Mesendoderm (in vitro differentiated cells): ENCODE data around the gene THSD7A.
A peak's percentile ranks its signal among the peaks of the same experiment; 100 is the strongest.

Experiments
- DNase-seq: peaks from one replicate; pipeline ENCODE4 v3.0.0; 2013
- H2AK5ac ChIP-seq: 2 replicates; pipeline ENCODE4 v1.6.1; 2013; ENCODE audit warnings: low read length, inconsistent platforms
- H2BK120ac ChIP-seq: 2 replicates; pipeline ENCODE4 v1.6.1; 2013; ENCODE audit warnings: low read depth, mild to moderate bottlenecking, low read length, moderate library complexity, mixed read lengths
- H2BK15ac ChIP-seq: replicated peaks from 2 replicates; pipeline ENCODE4 v1.6.1; 2013; ENCODE audit warnings: low read depth, mild to moderate bottlenecking, moderate library complexity
- H2BK5ac ChIP-seq: 2 replicates; pipeline ENCODE4 v1.6.1; 2013; ENCODE audit warnings: low read length, inconsistent platforms
- H3K18ac ChIP-seq: 2 replicates; pipeline ENCODE4 v1.6.1; 2013; ENCODE audit warnings: mild to moderate bottlenecking, low read length, mixed read lengths
- H3K23ac ChIP-seq: one replicate; pipeline ENCODE4 v1.6.1; 2013; ENCODE audit warnings: low read length
- H3K27ac ChIP-seq: 2 replicates; pipeline ENCODE4 v1.5.1; 2013; ENCODE audit warnings: low read depth, mild to moderate bottlenecking, inconsistent platforms, low read length, moderate library complexity
- H3K27me3 ChIP-seq: 2 replicates; pipeline ENCODE4 v1.6.1; 2013; ENCODE audit warnings: low read length, control low read depth, mild to moderate bottlenecking, inconsistent platforms; ENCODE audit not compliant: insufficient read depth, poor library complexity
- H3K36me3 ChIP-seq: 2 replicates; pipeline ENCODE4 v1.6.1; 2013; ENCODE audit warnings: low read length, inconsistent platforms; ENCODE audit not compliant: control insufficient read depth, insufficient read depth
- H3K4ac ChIP-seq: one replicate; pipeline ENCODE4 v1.6.1; 2013; ENCODE audit warnings: low read depth, mild to moderate bottlenecking, low read length, moderate library complexity
- H3K4me1 ChIP-seq: 2 replicates; pipeline ENCODE4 v1.6.1; 2013; ENCODE audit warnings: low read depth, low read length, inconsistent platforms; ENCODE audit not compliant: control insufficient read depth
- H3K4me2 ChIP-seq: 2 replicates; pipeline ENCODE4 v1.6.1; 2013; ENCODE audit warnings: low read length
- H3K4me3 ChIP-seq: 2 replicates; pipeline ENCODE4 v1.5.1; 2013; ENCODE audit warnings: mild to moderate bottlenecking, low read length
- H3K56ac ChIP-seq: one replicate; pipeline ENCODE4 v1.6.1; 2013; ENCODE audit warnings: low read length
- H3K79me1 ChIP-seq: 2 replicates; pipeline ENCODE4 v1.6.1; 2013; ENCODE audit warnings: low read length, inconsistent platforms
- H3K79me2 ChIP-seq: 2 replicates; pipeline ENCODE4 v1.6.1; 2013; ENCODE audit warnings: mild to moderate bottlenecking, low read length; ENCODE audit not compliant: control insufficient read depth, insufficient read depth
- H3K9ac ChIP-seq: 2 replicates; pipeline ENCODE4 v1.6.1; 2013; ENCODE audit warnings: low read length, inconsistent platforms
- H4K5ac ChIP-seq: one replicate; pipeline ENCODE4 v1.6.1; 2013; ENCODE audit warnings: low read length
- H4K8ac ChIP-seq: one replicate; pipeline ENCODE4 v1.6.1; 2013; ENCODE audit warnings: low read depth, mild to moderate bottlenecking, control low read depth, low read length, moderate library complexity
- WGBS: extraction: QIAGEN DNeasy Blood & Tissue Kit; methylation state at CpG from one replicate; pipeline ENCODE4 v1.1.7; 2013; ENCODE audit warnings: low lambda C conversion rate, missing lambda C conversion rate; ENCODE audit not compliant: insufficient coverage; ENCODE audit errors: extremely low coverage; 5-methylcytosine and 5-hydroxymethylcytosine counted together

Gene THSD7A

DNA sequence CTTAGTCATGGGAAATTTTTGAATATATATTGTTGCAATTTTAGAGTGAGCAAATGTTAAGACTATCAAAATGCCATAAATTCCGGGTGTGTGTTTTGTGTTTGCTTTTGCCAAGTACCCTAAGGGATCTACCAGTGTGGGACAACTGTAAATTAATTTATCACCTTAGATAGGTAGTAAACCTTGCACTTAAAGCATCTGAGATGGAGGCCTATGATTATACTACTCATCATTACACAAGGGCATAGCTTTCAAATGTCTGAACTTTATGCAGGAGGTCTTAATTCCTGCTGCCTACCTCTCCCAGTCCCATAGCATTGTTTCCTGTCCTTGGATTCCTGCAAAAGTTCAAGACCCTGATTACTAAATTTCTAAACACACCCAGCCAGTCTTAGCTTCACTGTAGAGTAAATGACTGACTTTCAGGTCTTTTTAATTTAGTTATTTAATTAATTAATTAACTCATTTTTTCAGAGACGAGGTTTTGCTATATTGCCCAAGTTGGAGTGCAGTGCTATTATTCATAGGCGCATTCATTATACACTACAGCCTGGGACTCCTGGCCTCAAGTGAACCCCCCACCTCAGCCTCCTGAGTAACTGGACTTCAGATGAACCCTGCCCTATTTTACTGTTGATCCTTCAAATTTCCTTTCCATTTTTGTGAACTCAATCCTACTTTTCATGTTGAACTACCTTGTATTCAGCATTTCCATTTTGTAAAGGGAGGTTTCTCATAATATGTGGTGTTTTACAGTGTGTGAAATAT is 47.0 kb downstream of the THSD7A start:
- Histone ChIP-seq H3K4me1 (peaks cover 2% of the 10 kb centered on the region), H3K36me3 (no peaks in the 10 kb centered on the region), H2BK15ac (no peak overlapping the region), H3K9ac (no peak overlapping the region), H4K5ac (no peak overlapping the region), H2AK5ac (no peak overlapping the region), H2BK5ac (no peak overlapping the region), H3K27ac (no peak overlapping the region), H3K27me3 (no peaks in the 10 kb centered on the region), H3K4ac (no peak overlapping the region), H3K4me3 (no peak overlapping the region), H4K8ac (no peak overlapping the region), H3K79me2 (no peaks in the 10 kb centered on the region), H2BK120ac (no peak overlapping the region), H3K4me2 (no peak overlapping the region), H3K56ac (no peak overlapping the region), H3K79me1 (no peaks in the 10 kb centered on the region), H3K23ac (no peak overlapping the region), H3K18ac (no peak overlapping the region)
- peak; percentile 4 for DNase-seq
- WGBS = no CpG with 5 or more reads among the region's 3 CpGs

DNA sequence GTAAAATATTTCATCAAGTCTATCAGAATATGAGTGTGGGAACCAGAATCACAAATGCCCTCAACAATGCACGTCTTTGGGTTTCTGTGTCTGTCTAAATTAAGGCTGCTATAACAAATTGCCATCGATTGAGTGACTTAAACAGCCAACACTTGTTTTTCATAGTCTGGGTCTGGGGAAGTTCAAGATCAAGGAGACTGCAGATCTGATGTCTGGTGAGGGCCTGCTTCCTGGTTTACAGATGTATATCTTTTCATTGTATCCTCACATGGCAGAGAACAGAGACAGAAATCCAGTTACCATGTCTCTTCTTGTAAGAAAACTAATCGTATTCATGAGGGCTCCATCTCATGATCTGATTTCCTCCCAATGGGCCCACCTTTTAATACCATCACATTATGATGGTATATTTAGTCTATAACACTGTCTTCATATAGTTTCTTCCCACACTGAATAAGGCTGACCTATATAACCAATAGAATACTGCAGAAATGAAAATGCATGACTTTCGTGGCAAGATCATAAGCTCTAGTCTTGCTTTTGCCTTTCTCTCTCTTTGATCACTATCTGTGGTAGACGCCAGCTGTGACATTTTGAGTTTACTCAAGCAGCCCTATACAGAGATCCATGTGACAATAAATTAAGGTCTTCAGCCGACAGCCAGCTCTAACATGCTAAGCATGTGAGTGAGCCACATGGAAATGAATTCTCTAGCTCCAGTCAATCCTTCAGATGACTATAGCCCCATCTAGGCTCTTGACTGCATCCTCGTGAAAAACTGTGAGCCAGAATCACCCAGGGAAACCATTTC is 51.9 kb downstream of the THSD7A start:
- no peak overlapping the region for H2BK5ac ChIP-seq
- no peaks in the 10 kb centered on the region for H3K79me2 ChIP-seq
- no peak overlapping the region for H2BK15ac ChIP-seq
- H3K9ac ChIP-seq = no peak overlapping the region
- H3K23ac ChIP-seq = no peak overlapping the region
- no peaks in the 10 kb centered on the region for H3K36me3 ChIP-seq
- no peak overlapping the region for H3K4me2 ChIP-seq
- no peak overlapping the region for H2BK120ac ChIP-seq
- H2AK5ac ChIP-seq = no peak overlapping the region
- no peak for DNase-seq
- no peaks in the 10 kb centered on the region for H3K79me1 ChIP-seq
- no peak overlapping the region for H3K27ac ChIP-seq
- H3K4me3 ChIP-seq = no peak overlapping the region
- H4K5ac ChIP-seq = no peak overlapping the region
- H3K18ac ChIP-seq = no peak overlapping the region
- H3K56ac ChIP-seq = no peak overlapping the region
- WGBS = no CpG with 5 or more reads among the region's 7 CpGs
- H3K4me1 ChIP-seq = no peaks in the 10 kb centered on the region
- H3K4ac ChIP-seq = no peak overlapping the region
- no peak overlapping the region for H4K8ac ChIP-seq
- no peaks in the 10 kb centered on the region for H3K27me3 ChIP-seq

DNA sequence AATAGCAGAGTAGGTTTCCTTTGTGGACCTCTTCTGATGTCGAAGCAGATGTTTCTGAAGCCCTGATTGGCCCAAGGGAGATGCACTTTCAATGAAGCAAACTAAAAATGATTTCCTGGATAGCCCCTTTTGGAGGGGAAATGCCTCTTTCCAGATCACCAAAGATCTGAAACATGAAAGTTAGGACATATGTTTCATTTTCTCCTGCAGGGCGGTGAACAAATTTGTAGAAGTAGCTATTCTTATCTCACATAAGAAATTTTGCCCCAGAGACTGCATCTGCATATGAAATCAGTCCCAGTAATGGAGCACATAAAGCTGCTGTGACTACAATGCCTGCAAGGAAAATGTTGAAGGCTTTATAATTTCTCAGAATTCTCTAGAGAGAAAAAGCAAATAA is 56.0 kb downstream of the THSD7A start:
- H4K8ac ChIP-seq = no peak overlapping the region
- H2BK15ac ChIP-seq = no peak overlapping the region
- H3K4ac ChIP-seq = no peak overlapping the region
- WGBS = no CpG with 5 or more reads among the region's 2 CpGs
- H3K79me1 ChIP-seq = no peaks in the 10 kb centered on the region
- H2BK120ac ChIP-seq = no peak overlapping the region
- H3K4me3 ChIP-seq = no peak overlapping the region
- H3K27ac ChIP-seq = no peak overlapping the region
- no peak overlapping the region for H3K9ac ChIP-seq
- no peak overlapping the region for H4K5ac ChIP-seq
- no peaks in the 10 kb centered on the region for H3K79me2 ChIP-seq
- DNase-seq = no peak
- H3K56ac ChIP-seq = no peak overlapping the region
- no peaks in the 10 kb centered on the region for H3K27me3 ChIP-seq
- H3K23ac ChIP-seq = no peak overlapping the region
- no peaks in the 10 kb centered on the region for H3K36me3 ChIP-seq
- no peak overlapping the region for H3K18ac ChIP-seq
- H2AK5ac ChIP-seq = no peak overlapping the region
- no peaks in the 10 kb centered on the region for H3K4me1 ChIP-seq
- no peak overlapping the region for H2BK5ac ChIP-seq
- H3K4me2 ChIP-seq = no peak overlapping the region

DNA sequence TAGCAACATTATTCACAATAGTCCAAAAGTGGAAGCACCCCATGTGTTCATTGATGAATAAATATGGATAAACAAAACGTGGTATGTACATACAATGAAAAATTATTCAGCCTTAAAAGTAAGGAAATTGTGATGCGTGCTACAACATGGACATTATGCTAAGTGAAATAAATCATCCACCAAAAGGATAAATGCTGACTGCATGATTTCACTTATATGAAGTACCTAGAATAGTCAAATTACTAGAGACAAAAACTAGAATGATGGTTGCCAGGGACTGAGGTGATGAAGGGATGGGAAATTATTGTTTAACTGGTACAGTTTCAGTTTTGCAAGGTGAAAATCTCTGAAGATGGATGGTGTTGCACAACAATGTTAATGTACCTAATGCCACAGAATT is 56.6 kb downstream of the THSD7A start:
- Histone ChIP-seq H3K27me3 (no peaks in the 10 kb centered on the region), H3K27ac (no peak overlapping the region), H3K9ac (no peak overlapping the region), H3K18ac (no peak overlapping the region), H2BK5ac (no peak overlapping the region), H3K79me2 (no peaks in the 10 kb centered on the region), H3K23ac (no peak overlapping the region), H3K4me1 (no peaks in the 10 kb centered on the region), H3K56ac (no peak overlapping the region), H4K8ac (no peak overlapping the region), H2AK5ac (no peak overlapping the region), H4K5ac (no peak overlapping the region), H3K36me3 (no peaks in the 10 kb centered on the region), H3K4ac (no peak overlapping the region), H2BK15ac (no peak overlapping the region), H3K4me2 (no peak overlapping the region), H3K4me3 (no peak overlapping the region), H3K79me1 (no peaks in the 10 kb centered on the region), H2BK120ac (no peak overlapping the region)
- DNase-seq = no peak
- WGBS = no CpG with 5 or more reads among the region's 2 CpGs

DNA sequence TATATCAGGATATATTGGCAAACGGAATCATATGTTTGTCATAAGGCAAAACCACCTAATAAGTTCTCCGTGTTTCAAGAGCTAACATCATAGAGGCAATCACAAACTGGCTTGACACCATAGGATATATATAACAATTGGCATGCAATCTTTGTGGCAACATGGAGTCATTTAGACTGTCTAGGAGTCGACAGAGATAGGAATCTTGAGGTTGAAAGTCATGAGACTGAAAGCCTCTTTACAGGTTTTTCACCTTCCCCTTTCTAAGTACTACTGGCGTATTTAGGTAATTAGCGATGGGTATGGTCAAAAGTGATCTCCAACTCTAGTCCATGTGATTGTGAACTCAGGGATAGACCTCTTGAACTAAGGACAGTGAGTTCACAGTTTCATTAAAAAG is 63.7 kb downstream of the THSD7A start:
- Histone ChIP-seq H3K18ac (no peak overlapping the region), H3K27me3 (no peaks in the 10 kb centered on the region), H3K4me3 (no peak overlapping the region), H2BK15ac (no peak overlapping the region), H3K79me1 (no peaks in the 10 kb centered on the region), H3K4me2 (no peak overlapping the region), H2BK120ac (no peak overlapping the region), H3K27ac (no peak overlapping the region), H3K36me3 (no peaks in the 10 kb centered on the region), H3K79me2 (no peaks in the 10 kb centered on the region), H4K5ac (no peak overlapping the region), H3K9ac (no peak overlapping the region), H3K56ac (no peak overlapping the region), H3K23ac (no peak overlapping the region), H4K8ac (no peak overlapping the region), H3K4ac (no peak overlapping the region), H2BK5ac (no peak overlapping the region), H2AK5ac (no peak overlapping the region), H3K4me1 (no peaks in the 10 kb centered on the region)
- WGBS = no CpG with 5 or more reads among the region's 5 CpGs
- no peak for DNase-seq
